DMS79 (cell line): ENCODE results near the gene DOCK9.
"Not testable (repeated sequence)": the region's sequence is repeated elsewhere in the genome, so short reads cannot be mapped to it uniquely, and the experiment has no call there.

Experiments
- DNase-seq: peaks from one replicate; lab custom pipeline; 2025; lab: John Stamatoyannopoulos, UW

Gene DOCK9

DNA sequence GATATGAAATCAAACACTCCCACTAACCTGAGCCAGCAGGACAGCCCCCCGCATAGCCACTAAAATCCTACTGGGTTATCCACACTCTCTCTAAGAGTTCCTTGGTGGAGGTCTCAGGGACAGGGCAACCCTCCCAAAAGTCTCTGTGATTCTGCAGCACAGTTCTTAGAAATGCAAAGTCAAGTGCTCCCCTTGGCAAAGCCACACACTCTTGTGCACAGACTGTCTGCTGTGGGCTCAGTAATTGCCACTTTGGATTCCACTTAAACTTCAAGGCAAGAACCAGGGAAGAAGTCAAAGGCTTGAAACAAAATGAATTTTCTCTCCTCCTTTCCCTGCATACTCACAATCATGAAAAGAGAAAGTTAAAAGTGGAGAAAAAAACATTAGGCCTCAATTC lies 61.5 kb downstream of the DOCK9 start:
- DNase-seq = peak; percentile 99

DNA sequence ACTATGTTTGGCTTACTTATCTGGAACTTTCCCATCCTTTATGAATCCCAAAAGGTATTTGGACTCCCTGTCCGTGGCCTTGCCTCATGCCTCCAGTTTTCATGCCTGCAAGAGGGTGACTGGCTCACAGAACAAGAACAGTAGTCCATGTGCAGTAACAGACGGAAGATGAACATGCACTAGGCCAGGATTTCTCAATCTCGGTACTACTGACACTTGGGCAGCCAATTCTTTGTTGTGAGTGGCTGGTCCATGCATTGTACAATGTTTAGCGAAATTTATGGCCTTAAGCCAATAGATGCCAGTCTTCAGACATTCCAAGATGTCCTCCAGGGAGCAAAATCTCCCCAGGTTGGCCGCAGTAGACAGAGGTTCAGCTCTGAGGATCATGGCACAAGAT lies 61.9 kb downstream of the DOCK9 start:
- DNase-seq = no peak

DNA sequence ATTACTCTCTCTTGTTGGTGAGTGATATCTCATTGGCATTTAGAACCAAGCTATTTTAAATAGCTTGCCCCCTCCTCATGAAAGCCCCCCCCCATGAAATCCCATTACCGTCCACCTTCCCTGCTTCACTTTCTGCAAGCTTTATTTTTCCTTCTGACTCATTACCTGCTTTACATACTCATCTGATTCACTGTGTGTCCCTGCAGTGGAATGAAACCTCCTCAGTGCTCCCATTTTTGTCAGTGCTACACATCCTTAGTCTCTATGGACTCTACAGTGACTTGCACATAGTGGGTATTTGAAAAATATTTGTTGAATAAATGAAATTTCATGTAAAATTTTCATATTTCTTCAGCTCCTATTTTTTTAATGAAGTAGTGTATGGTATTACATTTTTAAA lies 62.3 kb downstream of the DOCK9 start:
- no peak for DNase-seq

- DNase-seq = no peak
Observed at GRCh38 chr13:98913741-98914140, 64.1 kb downstream of the DOCK9 start.

DNA sequence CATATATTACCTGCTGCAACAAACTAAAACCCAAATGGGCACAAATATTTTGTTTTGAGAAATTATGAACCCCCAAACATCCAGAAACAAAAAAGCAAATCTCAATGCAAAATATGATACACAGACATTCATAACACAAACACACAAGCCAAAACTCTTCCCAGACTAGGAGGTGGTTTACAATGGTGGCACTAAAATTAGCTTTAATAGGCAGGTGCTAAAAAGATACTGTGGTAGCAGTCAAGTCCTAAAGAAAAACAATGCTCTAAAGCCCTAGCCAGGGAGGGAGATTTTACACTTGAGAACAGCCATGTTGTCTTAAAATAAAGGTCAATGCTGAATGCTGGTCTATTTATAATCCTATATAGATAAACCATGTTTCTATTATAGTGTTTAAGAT lies 65.0 kb downstream of the DOCK9 start:
- DNase-seq = no peak

DNA sequence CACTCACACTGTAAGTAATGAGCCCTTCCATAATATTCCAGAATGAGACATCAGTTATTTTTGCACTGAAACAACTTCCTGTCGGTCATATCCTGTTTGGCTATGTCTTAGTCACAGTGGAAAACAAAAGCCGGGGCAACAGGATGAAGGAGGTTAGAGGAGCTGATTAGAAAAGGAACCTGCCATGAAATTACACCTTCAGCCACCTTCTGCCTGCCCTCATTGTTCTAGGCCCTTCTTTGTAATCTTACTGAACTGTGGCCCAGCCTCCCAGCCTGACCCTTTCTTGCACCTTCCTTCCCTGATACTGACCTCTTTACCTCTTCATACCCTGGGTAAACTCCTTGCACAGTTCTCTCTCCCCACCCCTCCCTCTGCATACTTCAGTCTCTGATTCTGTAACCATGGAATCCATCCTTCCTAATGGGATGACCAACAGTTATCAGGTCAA lies 67.3 kb downstream of the DOCK9 start:
- no peak for DNase-seq

- no peak for DNase-seq
Observed at GRCh38 chr13:98909016-98909415, 68.8 kb downstream of the DOCK9 start.

GRCh38 chr13:98906746-98907502 lies 70.9 kb downstream of the DOCK9 start:
- DNase-seq = no peak

- DNase-seq = no peak
Observed at GRCh38 chr13:98905199-98905598, 72.7 kb downstream of the DOCK9 start.

DNA sequence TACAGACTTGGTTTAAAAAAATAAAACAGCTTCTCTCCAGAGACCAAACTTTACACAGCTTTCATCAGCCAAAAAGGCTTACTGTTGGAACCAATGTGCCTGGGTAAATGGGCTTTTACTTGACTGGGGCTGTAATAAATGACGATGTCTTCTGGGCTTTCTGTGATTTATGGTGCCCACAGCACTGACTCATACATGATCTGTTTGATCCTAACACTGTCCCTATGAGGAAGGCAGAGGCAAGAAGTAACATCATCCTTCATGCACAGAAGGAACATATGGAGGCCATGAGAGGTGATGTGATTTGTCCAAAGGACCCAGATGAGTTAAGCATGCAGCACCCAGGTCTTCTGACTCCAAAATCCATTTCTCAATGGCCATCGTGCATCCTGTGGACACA lies 77.4 kb downstream of the DOCK9 start:
- DNase-seq = no peak

- DNase-seq = no peak
Observed at GRCh38 chr13:98897706-98898105, 80.2 kb downstream of the DOCK9 start.

DNA sequence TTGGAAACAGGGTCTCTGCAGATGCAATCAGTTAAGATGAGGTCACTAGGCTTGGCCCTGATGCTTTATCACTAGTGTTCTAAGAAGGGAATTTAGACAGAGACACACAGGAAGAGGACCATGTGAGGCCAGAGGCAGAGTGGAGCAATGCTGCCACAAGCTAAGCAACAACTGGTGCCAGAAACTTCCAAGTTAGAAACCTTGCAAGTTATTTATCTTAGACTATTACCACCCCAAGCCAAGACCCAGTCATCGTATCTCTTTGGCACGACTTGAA lies 81.1 kb downstream of the DOCK9 start:
- DNase-seq = no peak

GRCh38 chr13:98896083-98896867 lies 81.6 kb downstream of the DOCK9 start:
- no peak for DNase-seq

DNA sequence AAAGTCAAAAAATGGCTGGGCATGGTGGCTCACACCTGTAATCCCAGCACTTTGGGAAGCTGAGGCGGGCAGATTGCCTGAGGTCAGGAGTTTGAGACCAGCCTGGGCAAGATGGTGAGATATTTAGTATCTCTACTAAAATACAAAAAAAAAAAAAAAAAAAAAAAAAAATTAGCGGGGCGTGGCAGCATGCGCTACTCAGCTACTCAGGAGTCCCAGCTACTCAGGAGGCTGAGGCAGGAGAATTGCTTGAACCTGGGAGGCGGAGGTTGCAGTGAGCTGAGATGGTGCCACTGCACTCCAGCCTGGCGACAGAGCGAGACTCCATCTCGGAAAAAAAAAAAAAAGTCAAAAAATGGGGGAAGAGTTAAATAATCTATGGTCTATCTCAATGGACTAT lies 83.0 kb downstream of the DOCK9 start:
- not testable (repeated sequence) for DNase-seq

DNA sequence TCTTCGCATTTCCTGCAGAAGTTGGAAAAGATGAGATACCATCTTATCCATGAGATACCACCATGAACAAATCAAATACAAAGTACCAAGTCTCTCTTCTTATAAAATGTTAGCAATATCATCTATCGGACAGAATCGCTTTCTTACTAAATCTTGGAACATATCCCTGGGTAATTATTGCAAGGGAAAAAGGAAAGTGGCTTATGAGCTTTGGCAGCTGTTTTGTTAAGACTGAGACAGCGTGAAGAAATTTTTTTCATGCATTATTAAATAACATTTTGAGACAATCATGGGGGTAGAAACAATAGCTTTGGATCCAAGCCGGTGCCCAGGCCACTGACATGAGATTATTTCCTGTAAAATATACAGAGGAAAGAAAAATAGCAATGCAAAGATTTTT lies 84.5 kb downstream of the DOCK9 start:
- DNase-seq = no peak

DNA sequence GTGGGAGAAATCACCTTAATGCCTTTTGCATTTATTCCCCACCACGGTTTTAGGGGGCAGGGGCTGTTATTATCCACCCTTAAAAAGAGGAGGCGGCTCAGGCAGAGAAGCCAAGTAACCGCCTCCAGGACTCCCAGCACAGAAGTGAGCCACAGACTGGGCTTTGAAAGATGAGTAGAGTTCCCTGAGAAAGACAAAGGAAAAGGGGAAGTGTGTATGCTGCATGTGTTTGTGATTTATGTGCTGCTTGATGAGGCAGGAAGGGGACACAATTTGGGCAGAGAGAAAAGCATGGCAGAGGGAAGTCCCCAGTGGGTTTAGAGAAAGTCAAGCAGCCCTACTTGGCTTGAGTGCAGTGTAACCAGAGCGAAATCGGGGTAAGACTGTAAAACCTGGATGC lies 85.0 kb downstream of the DOCK9 start:
- DNase-seq = no peak

DNA sequence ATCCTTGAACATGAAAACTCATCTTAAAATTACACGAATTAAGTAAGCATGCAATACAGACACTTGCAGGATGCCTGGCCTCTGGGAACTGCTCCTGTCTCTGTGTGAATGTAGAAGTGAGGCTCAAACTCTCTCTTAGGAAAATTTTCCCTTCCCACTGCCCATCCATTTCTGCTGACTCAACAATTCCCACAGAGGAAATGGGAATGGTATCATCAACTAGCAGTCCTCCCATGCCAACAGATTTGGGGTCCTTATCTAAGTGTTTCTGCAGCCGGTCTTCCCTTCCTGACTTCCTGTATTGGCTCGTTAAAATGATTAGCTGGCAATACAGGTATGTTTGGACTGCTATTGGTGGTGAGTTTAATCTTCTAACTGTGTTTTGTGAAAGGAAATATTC lies 85.8 kb downstream of the DOCK9 start:
- no peak for DNase-seq

DNA sequence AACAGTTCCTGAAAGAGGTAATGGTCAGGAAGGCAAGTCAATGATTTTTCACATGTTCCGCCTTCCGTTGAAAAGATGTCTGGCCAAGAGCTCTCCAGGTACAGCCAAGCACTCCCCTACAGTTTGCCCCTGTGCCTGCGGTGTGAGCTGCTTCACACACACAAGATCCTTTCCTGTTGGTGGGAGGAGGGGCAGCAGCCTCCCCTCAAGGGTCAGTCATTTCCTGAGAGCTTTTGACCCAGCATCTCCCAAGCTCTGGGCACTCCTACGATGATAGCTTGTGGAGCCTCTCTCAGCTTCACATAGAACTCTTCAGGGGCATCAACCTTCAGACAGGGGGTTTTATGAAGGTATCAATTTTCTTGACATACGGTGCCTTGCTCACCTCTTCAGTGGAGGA lies 86.9 kb downstream of the DOCK9 start:
- DNase-seq = no peak

- no peak for DNase-seq
Observed at GRCh38 chr13:98890186-98890585, 87.7 kb downstream of the DOCK9 start.

DNA sequence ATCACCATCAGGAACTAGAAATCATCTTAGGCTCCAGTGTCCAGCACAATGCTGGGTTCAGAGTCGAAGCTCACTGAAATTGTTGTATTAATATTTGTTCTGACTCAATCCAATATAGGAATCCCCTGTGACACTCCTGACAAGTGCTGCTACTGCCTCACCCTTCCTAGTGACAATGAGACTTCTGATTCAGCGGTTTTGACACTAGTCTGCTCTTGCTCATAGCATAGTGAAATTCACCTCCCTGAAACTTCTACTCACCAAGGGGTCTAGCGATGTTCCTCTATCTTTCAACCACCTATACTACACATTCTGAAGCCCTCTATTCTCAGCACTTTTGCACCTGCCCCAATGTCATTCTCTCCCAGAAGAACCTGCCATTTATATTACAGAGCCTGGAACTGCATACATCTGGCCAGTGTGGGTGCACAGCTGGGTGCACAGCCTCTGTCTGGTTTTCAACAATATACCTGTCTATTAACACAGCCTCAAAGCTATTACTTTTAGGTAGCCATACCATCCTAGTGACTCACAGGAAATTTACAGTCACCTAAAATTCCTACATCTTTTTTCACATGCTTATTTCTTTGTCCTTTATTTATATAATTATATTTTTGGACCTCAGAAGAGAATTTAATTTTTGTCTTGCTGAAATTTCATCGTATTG lies 88.3 kb downstream of the DOCK9 start:
- DNase-seq = no peak

DNA sequence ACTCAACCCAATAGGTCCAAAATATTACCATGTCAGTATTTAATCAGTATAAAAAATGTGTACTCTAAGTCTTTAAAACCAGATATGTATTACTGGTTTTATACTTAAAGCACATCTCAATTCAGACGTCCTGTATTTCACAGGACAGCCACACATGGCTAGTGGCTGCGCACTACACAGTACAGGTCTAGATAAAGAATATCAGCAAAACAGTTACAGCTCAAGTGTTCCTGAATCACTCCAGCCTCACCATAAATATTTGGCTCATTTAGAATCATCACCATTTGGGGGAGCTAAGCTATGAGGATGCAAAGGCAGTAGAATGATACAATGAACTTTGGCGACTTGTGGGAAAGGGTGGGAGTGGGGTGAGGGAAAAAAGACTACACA lies 89.0 kb downstream of the DOCK9 start:
- DNase-seq = no peak

- no peak for DNase-seq
Observed at GRCh38 chr13:98888222-98888889, 89.5 kb downstream of the DOCK9 start.
